Mucosa of descending colon (tissue), 3 donors: ENCODE results near the gene INSYN2A. TPM values are rescaled to one million over a fixed set of nuclear protein-coding genes. Genes with fewer than 3 reads are reported as not detected.

Experiments
- ATAC-seq: fragments of 200-7000 bp; cut with Tn5 transposase; one replicate; pipeline ENCODE4 v1.9.1; 2020; ENCODE audit warnings: mild to moderate bottlenecking, moderate library complexity
- DNase-seq, 3 donors: peaks; one replicate each; pipeline ENCODE4 v3.0.0-alpha.2; 2020
- H3K36me3 ChIP-seq: fragments of 200-600 bp; one replicate; pipeline ENCODE4 v1.8.0; 2021; ENCODE audit warnings: low read depth, mild to moderate bottlenecking
- H3K4me1 ChIP-seq: fragments of 200-600 bp; one replicate; pipeline ENCODE4 v1.8.0; 2021; ENCODE audit warnings: low read depth, mild to moderate bottlenecking
- H3K4me3 ChIP-seq: fragments of 200-600 bp; one replicate; pipeline ENCODE4 v1.8.0; 2021; ENCODE audit warnings: mild to moderate bottlenecking
- H3K9me3 ChIP-seq: fragments of 200-600 bp; one replicate; pipeline ENCODE4 v1.8.0; 2021; ENCODE audit warnings: mild to moderate bottlenecking
- CTCF ChIP-seq: fragments of 200-600 bp; IDR thresholded peaks from one replicate; pipeline ENCODE4 v1.8.0; 2022; ENCODE audit warnings: antibody characterized with exemption, mild to moderate bottlenecking
- intact Hi-C, 2 donors: fragments of 100-400 bp; cut with DNase I in 1 of 2; cut with micrococcal nuclease in 1 of 2; formaldehyde crosslinking; loops; one replicate each; pipeline versions ENCODE4 v1.11.0 to v1.11.1; 2022; cut with DNase I, micrococcal nuclease
- total RNA-seq, 3 donors: library from RNA; stranded (reverse); fragmentation: NEBNext Ultra II Directional in 2 of 3; extraction: Animal tissue kit (Norgen Biotek cat#: 25700) in 2 of 3; gene quantifications; one replicate each; pipeline versions ENCODE4 v1.2.1 to v1.2.4, GENCODE V29; 2021 to 2023
- donor health status: DM: no; HTN: no; CAD: no; lungs with moderate emphysema.
- donor health status: DM: no; HTN: no; CAD: no.
- donor health status: DM: no; HTN: yes; CAD: no.

The INSYN2A gene
- total RNA-seq, 3 donors from 2014 or later = 0.51 TPM; not detected in 2

- H3K4me3 ChIP-seq = no peak overlapping the region
- H3K4me1 ChIP-seq = peaks cover 12% of the 10 kb centered on the region
- no peak for DNase-seq
- intact Hi-C loops = no loop called here
- no peak for ATAC-seq
- no peak for TF ChIP-seq CTCF
- no peaks in the 10 kb centered on the region for H3K36me3 ChIP-seq
- no peaks in the 10 kb centered on the region for H3K9me3 ChIP-seq
These were observed 1.8 kb downstream of the INSYN2A start for GRCh38 chr10:127194599-127194998.

DNA sequence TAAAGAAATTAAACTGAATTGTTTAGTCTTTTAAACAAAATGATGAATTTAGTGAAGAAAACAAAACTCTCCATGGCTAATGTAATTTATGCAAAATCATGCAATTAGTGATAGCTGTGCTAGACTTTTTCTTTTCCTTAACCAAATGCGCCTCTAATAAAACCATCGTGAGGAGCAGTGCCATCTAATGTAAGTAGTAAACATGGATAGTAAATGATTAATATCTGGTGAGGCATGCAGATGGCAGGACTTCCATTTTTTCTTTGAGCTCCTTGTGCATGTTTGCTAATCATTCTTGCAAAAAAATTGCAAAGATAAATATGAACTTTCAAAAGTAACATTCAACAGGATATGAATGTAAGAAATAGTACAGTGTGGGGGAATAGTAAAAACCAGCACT, 2.3 kb downstream of the INSYN2A start:
- intact Hi-C loops = no loop called here
- ATAC-seq (no peak), DNase-seq (no peak)
- TF ChIP-seq CTCF = no peak
- no peaks in the 10 kb centered on the region for H3K9me3 ChIP-seq
- no peaks in the 10 kb centered on the region for H3K36me3 ChIP-seq
- no peak overlapping the region for H3K4me3 ChIP-seq
- peaks cover 12% of the 10 kb centered on the region for H3K4me1 ChIP-seq

DNA sequence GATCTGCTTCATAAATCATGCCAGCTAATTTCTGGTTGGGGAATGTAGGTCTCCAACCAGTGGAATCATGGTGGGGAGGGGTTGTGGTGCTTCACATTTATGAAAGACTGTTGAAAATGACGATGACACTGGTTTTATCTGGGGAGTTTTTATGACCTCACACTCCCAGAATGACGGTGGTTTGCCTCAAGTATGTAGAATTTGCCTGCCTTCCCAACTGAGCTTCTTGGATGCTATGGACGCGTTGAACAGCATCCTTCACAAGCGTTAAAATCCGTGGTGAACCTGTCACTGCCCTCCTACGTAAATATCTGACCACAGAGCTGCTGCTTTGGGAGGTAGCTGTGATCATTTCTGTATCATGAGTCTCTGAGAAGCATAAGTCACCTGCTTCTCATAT, 3.3 kb downstream of the INSYN2A start:
- no peak for TF ChIP-seq CTCF
- peaks cover 12% of the 10 kb centered on the region for H3K4me1 ChIP-seq
- H3K36me3 ChIP-seq = no peaks in the 10 kb centered on the region
- H3K4me3 ChIP-seq = no peak overlapping the region
- intact Hi-C loops = no loop called here
- ATAC-seq (no peak), DNase-seq (no peak)
- H3K9me3 ChIP-seq = no peaks in the 10 kb centered on the region

DNA sequence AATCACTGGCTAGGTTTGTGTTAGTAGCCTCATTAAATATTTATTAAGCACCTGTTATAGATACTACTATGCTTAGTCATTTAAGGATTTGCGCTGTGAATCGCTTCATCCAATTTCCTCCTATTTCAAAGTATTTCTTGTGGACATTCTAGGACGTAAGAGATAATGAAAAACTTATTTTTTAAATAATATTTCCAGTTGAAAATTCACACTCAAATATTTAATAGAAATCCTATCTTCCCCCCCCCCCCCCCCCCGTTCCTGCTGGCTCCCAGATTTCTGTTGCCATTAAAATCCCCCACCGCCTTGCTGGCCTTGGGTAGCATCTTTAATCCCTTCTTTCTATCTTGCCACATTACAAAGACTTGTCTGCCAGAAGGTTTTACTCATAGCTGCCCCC, 6.0 kb downstream of the INSYN2A start:
- intact Hi-C loops = no loop called here
- no peak for DNase-seq
- TF ChIP-seq CTCF = no peak
- no peaks in the 10 kb centered on the region for H3K9me3 ChIP-seq
- H3K4me3 ChIP-seq = no peak overlapping the region
- H3K4me1 ChIP-seq = peaks cover 8% of the 10 kb centered on the region
- ATAC-seq = no peak
- H3K36me3 ChIP-seq = no peaks in the 10 kb centered on the region

GRCh38 chr10:127189226-127189625, 7.2 kb downstream of the INSYN2A start:
- TF ChIP-seq CTCF = no peak
- ATAC-seq (no peak), DNase-seq (no peak)
- intact Hi-C loops = no loop called here
- H3K4me3 ChIP-seq = no peak overlapping the region
- H3K4me1 ChIP-seq = no peaks in the 10 kb centered on the region
- H3K9me3 ChIP-seq = no peaks in the 10 kb centered on the region
- H3K36me3 ChIP-seq = no peaks in the 10 kb centered on the region

GRCh38 chr10:127186813-127187212, 9.6 kb downstream of the INSYN2A start:
- Histone ChIP-seq H3K4me3 (no peak overlapping the region), H3K36me3 (no peaks in the 10 kb centered on the region), H3K4me1 (no peaks in the 10 kb centered on the region), H3K9me3 (no peaks in the 10 kb centered on the region)
- intact Hi-C loops = no loop called here
- ATAC-seq = no peak
- no peak for TF ChIP-seq CTCF
- no peak for DNase-seq
